DMS53 (cell line): ENCODE data around the gene NACA.

Source experiments
- DNase-seq: peaks from one replicate; lab custom pipeline; 2025; lab: John Stamatoyannopoulos, UW

Gene NACA

GRCh38 chr12:56687223-56688128, 37.6 kb downstream of the NACA start:
- peak; percentile 76 for DNase-seq

DNA sequence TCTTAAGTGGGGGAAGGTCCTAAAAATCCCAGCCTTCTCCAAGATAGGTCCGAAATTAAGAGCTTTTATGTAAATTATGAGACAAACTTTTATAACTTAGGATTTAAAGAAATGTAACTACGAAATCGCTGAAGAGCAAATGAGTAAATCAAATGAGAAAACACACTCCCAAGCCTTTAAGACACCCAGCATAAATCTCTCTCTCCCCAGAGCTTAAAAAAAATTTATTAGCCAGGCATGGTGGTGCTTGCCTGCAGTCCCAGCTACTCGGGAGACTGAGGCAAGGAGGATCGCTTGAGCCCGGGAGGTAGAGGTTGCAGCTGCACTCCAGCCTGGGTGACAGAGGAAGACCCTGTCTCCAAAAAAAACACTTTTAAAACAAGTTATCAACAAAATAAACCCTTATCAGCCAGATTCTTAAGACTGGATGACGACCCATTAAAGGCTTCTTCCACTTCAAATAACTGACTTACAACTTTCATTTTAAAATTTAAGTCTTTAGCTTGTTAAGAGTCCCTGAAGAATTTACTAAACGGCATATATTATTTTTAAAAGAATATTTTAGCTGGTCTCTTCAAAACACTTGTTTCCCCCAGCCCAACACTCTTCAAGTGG, 40.2 kb downstream of the NACA start:
- DNase-seq: no peak

DNA sequence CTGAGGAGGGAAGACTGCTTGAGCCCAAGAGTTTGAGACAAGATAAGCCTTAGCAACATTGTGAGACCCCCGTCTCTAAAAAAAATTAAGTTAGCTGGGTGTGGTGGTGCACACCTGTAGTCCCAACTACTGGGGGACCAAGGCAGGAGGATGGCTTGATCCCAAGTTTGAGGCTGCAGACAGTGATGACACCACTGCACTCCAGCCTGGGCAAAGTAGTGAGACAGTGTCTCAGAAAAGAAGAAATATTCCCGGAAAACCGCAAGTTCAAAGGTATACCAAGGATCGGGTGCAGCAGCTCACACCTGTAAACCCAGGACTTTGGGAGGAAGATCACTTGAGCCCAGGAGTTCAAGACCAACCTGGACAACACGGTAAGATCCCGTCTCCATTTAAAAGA, 42.8 kb downstream of the NACA start:
- DNase-seq: no peak

DNA sequence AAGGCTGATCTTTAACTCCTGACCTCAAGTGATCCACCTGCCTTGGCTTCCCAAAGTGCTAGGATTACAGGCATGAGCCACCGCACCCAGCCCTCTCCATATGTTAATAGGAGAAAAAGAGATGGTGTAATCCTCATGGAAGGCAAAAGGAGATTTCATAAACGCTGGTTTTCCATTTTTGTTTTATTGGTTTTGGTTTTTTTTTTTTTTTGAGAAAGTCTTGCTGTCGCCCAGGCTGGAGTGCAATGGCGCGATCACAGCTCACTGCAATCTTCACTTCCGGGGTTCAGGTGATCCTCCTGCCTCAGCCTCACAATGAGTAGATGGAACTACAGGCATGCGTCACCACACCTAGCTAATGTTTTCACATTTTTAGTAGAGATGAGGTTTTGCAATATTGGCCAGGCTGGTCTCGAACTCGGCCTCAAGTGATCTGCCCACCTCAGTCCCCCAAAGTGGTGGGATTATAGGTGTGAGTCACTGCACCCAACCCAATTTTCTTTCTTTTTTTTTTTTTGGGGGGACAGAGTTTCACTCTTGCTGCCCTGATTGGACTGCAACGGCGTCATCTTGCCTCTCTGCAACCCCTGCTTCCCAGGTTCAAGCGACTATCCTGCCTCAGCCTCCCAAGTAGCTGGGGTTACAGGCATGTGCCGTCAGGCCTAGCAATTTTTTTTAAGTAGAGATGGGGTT, 45.1 kb downstream of the NACA start:
- DNase-seq: no peak

DNA sequence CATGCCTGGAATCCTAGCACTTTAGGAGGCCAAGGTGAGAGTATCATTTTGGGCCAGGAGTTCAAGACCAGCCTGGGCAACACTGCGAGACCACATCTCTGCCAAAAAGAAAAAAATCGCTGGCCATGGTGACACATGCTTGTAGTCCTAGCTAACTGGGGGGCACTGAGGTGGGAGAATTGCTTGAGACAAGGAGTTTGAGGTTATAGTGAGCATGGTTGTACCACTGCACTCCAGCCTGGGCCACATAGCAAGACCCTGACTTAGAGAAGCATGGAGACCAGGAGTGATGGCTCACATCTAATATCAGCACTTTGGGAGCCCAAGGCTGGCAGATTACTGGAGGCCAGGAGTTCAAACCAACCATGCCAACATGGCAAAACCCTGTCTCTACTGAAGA, 46.2 kb downstream of the NACA start:
- DNase-seq: no peak

GRCh38 chr12:56677680-56678079, 47.4 kb downstream of the NACA start:
- DNase-seq: no peak

GRCh38 chr12:56676851-56677580, 48.1 kb downstream of the NACA start:
- no peak for DNase-seq

- DNase-seq: no peak
These were observed 53.5 kb downstream of the NACA start for GRCh38 chr12:56671608-56672007.

- DNase-seq: no peak
These were observed 54.3 kb downstream of the NACA start for GRCh38 chr12:56670836-56671235.

- DNase-seq: no peak
These were observed 57.0 kb downstream of the NACA start for GRCh38 chr12:56668197-56668457.
